Stimulated activated CD8-positive, alpha-beta memory T cell treated with anti-CD3 and anti-CD28 coated beads, Interleukin-4, amount 100 ng/mL, for 48 hours (primary cell): Measurements from ENCODE around the gene PTPN2.
"Not testable (repeated sequence)": the region's sequence is repeated elsewhere in the genome, so short reads cannot be mapped to it uniquely, and the experiment has no call there.

Experiments used
- DNase-seq: peaks from one replicate; pipeline ENCODE4 v3.0.0-alpha.2; 2020

The PTPN2 gene

DNA sequence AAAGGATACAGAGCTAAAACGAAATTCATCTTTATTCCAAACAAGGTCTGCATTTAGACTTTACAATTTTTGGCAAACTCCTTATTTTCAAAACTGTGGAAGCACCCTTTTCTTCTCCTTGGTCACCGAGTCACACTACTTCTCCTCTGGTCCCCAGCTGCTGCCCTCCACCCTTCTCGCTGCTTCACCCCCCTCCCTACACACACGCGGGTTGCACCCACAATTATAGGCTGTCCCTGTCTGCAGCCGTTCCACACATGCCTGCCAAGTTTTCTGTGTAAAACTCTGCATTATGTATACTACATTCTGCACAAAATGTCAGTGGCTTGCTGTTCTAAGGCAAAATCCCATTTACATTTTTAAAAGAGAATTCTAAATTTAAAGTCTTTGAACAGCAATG lies 63.5 kb downstream of the PTPN2 start:
- no peak for DNase-seq

DNA sequence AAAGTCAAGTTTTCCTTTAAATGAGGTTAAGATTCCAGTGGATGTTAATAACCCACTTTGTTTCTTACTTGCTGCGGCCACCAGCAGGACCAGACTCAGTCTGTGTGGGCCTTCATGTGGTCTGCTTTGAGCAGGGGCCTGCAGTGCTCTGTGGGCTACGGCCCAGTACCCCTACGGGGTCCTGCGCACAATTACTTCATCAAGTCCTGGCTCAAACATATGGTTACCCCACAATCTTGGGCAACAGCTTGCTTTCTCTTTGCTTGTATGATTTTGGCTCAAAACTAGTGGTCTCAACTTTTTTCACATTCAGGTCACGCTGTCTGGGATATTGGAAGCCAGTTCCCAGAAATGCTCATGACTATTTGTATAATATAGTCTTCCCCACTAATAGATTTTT lies 64.2 kb downstream of the PTPN2 start:
- no peak for DNase-seq

GRCh38 chr18:12819322-12819721 lies 64.7 kb downstream of the PTPN2 start:
- no peak for DNase-seq

- no peak for DNase-seq
These were observed 65.8 kb downstream of the PTPN2 start for GRCh38 chr18:12818243-12818642.

DNA sequence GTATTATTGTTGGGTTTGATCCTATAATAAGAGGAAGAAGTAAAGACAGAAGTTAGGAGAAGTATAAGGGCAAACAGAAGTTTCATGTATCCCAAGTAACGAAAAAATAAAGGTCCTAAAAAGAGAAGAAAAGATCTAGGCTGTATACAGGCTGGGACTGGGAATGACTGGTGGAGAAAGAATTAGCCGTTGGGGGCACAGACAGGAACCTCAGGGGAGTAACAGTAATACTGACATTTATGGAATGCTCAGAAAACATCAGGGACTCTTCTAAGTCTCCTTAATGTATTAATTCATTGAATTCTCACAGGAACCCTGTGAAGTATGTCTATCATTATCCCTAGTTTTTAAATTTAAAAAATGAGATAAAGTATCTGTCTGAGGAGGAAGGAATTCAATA lies 67.6 kb downstream of the PTPN2 start:
- DNase-seq = no peak

- DNase-seq = peak; percentile 42
These were observed 72.7 kb downstream of the PTPN2 start for GRCh38 chr18:12811191-12811950.

DNA sequence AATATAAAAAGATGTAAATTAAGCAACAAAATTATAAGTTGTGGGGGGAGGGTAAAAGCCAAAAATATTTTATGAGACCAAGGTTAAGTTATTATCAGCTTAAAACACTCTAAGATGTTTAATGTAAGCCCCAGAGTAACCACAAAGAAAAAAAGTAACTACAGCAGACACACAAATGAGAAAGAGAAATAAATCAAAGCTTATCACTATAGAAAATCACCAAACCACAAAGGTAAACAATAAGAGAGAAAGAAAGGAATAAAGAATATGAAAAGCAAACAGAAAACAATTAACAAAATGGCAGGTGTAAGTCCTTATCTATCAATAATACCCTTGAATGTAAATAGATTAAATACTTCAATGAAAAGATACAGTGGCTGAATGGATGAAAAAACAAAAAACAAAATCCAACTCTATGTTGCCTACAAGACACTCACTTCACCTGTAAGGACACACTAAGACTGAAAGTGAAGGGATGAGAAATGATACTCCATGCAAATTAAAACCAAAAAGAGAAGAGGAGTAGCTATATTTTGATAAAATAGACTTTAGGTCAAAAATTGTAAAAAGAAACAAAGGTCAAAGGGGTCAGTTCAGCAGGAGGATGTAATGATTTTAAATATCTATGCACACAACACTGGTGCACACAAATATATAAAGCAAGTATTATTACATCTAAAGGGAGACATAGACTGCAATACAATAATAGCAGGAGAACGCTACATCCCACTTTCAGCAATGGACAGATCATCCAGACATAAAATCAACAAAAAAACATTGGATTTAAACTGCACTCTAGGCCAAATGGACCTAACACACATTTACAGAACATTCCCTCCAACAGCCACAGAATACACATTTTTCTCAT lies 80.7 kb downstream of the PTPN2 start:
- no peak for DNase-seq

- no peak for DNase-seq
These were observed 81.5 kb downstream of the PTPN2 start for GRCh38 chr18:12802538-12802937.

DNA sequence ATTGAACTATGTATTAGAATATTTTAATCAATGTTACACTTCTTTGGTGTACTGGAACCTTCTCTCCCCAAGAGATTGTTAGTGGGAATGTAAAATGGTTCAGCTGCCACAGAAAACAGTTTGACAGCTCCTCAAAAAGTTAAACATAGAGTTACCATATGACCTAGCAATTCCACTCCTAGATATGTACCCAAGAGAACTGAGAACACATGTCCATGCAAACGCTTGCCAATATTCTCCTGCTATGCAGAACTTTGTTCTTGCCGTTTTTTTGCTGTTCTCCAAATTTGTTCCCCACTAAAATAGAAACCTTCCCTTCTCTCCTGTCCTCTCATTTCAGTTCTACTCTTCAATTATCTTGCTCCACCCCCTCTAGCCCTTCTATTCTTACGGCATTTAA lies 87.6 kb downstream of the PTPN2 start:
- no peak for DNase-seq

DNA sequence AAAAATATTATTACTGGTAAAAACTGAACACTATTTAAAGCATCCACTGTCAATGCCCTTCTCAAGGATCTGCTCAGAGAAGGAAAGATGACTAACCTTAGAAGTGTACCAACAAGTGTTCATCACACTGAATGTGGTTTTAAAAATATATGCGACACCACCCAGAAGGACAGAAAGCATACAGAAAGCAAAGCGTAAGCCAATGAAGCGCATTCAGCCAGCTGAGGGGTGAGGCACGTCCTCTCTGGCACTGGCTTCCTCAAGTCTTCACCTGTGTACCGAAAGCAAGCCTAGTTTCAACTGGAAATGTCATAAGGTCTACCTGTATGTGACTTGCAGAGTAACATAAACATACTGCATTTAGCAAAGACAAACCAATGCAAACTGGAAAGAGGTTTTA lies 92.4 kb downstream of the PTPN2 start:
- no peak for DNase-seq

DNA sequence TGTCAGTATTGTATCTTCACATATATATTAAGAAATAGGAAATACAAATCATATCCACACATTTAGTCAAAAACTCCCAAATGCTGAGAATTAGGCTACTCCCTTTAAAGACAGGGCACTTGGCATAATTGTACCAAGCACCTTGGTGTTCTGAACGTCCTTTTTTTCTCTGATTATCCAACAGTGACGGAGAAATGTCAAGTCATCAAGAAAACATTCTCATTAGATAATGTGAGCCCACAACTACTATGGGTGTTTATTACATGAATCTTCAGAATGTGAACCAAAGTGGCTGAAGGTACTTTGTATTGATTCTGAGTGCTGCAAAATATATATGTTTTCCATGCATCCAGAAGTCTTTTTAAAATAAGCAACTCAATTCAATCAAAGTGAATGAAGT lies 97.4 kb downstream of the PTPN2 start:
- DNase-seq = no peak

DNA sequence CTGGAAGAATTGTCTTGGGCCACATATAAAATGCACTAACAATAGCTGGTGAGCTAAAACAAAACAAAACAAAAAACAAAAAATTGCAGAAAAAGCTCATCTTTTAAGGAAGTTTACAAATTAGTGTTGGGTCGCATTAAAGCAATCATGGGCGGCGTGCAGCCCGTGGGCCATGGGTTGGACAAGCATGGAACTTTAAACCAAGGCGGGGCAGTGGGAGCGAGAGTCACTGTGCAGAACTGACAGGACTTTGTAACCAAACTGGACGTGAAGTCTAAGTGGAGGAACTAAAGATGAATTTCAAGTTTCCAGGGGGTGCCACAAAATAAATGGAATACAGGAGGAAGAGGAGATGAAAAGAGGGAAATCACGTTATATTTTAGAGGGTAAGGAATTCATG lies 100.5 kb downstream of the PTPN2 start:
- DNase-seq = no peak

DNA sequence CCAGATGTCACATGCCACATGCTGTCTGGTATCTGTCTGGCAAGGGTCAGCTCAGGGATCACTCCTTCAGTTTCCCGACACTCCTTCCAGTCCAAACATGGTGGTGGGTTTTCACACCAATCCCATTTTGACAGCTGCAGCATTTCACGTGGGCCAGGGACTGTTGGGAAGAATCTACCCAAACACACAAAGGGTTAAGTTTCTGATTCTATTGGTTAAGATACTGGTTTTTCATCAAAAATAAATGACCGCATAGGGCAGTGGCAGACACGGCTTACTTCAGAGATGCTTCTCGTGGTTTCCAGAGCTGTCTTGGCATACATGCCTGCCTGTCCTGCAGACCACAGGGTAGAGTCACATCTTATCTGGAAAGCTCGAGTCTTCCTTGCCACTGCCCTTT lies 101.5 kb downstream of the PTPN2 start:
- no peak for DNase-seq

DNA sequence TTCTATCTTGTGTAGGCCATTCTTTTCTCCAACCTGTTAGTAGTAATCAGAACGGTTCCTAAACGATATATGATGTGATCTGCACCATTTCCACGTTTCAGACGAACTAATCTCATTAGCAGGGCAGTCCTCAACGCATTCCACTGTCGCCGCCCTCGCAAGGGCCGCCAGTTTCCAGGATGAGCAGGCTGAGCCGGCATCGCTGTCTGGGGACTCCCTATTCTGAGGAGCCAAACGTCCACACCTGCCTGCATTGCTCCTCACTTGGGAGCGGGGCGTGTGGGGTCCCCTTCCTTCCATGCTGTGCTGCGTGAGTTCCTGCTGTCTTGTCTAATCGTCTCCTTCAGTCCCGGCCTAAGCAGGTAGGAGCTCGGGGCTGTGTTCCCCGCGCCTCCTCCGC lies 104.6 kb downstream of the PTPN2 start:
- DNase-seq = no peak

GRCh38 chr18:12779043-12779442 lies 105.0 kb downstream of the PTPN2 start:
- DNase-seq = no peak

DNA sequence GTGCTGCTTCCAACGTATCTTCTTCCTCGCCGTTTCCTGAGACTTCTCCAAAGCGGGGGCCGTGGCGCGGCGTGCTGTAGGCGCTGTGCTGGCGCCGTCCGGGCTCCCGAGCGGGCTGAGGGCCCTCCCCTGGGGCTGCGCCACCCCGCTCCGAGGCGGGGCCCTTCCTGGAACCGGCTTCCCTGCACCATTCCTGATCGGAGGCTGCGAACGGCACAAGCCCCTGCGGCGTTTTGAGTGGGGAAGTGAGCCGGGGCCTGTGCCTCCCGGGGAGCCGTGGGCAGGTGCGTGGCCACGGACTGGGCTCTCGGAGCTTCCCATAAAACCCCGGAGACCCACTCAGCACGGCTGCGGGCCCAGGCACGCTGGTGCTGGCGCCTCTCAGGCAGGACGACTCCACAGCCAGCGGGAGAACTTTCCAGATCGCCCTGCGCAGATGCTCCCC lies 106.5 kb downstream of the PTPN2 start:
- DNase-seq = no peak

GRCh38 chr18:12776821-12777471 lies 107.1 kb downstream of the PTPN2 start:
- DNase-seq = no peak

- DNase-seq = not testable (repeated sequence)
These were observed 107.6 kb downstream of the PTPN2 start for GRCh38 chr18:12776415-12776814.

DNA sequence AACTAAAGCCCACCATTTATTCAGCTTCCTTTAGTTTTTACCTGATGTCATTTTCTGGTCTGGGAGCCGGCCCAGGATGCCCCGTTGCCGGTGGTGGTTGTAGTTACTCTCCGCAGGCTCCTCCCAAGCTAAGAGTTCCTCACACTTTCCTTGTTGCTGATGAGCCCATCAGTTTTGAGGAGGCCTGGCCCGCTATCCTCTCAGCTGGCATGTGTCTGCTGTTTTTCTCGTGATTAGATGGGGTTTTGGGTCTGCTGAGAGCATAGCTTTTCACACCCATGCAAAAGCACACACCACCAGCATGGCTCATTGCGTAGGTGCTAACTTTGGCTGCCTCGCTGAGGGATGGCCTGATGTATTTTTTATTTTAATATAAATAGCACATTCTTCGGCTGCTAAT lies 109.1 kb downstream of the PTPN2 start:
- DNase-seq = peak; percentile 30

DNA sequence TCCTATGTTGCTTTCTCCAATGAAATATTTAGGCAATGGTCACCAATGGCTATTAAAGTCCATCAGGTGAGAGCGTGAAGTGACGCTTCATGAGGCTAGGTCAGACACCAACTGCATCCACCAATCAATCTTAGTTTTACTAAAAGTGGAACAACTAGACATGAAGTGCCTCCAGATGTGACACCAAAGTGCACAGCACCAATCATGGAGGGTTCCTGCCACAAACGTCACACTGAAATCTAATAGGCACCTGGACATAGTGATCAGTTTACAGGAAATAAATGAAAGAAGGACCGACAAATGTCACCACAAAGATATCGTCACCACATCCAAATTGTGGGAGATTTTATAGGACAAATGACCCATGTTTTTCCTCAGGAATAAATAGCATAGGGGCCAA lies 110.7 kb downstream of the PTPN2 start:
- DNase-seq = no peak

DNA sequence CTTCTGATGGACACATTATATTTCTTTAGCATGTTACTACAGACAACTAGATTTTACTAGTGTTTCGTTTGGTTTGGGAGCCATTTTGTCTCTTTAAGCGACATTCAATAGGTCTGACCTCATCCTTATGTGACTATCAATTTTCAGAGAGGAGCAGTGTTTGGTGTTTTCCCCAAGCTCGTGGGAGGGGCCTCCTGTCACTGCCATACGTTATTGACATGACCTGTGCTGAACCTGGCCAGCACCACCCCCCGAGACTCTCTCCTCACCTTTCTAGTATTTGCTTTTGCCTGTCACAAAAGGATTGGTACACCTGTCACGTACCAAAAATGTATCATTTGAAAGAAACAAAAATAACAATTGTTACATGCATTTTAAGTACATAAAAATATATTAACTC lies 111.9 kb downstream of the PTPN2 start:
- no peak for DNase-seq

DNA sequence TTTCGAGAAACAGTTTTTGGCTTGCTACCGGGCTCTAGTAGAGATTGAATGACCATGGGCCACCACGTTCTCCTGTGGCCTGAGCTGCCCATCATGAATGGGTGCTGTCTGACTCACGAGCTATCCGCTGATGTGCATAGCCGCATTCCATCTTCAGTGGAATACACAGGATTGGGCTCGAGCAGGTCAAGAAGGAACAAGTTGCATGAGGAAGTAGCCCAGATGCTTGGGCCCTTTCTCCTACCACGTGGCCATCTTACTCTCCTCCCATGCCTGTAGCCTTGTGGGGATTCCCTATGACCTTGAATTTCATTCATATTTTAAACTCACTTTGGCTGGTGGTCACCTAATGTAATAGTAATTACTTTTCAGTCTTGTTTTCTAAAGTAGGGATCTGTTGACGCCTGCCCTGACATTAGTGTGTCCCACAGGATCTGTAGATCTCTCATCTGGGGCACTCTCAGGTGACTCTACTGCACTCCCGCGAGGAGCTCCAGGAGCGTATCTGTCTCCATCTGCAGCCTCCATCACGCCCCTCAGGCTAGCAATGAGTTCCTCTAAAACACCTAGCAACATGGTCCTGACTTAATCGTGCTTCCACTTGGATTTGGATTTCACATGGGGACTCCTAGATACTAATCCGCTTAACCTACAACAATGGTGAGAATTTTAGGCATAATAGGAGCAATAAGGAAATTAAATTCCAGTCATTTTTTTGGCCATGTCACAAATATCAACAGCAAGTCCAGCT lies 113.4 kb downstream of the PTPN2 start:
- DNase-seq = no peak
